Measurements from ENCODE around the gene MTFR1L.

Gene MTFR1L

DNA sequence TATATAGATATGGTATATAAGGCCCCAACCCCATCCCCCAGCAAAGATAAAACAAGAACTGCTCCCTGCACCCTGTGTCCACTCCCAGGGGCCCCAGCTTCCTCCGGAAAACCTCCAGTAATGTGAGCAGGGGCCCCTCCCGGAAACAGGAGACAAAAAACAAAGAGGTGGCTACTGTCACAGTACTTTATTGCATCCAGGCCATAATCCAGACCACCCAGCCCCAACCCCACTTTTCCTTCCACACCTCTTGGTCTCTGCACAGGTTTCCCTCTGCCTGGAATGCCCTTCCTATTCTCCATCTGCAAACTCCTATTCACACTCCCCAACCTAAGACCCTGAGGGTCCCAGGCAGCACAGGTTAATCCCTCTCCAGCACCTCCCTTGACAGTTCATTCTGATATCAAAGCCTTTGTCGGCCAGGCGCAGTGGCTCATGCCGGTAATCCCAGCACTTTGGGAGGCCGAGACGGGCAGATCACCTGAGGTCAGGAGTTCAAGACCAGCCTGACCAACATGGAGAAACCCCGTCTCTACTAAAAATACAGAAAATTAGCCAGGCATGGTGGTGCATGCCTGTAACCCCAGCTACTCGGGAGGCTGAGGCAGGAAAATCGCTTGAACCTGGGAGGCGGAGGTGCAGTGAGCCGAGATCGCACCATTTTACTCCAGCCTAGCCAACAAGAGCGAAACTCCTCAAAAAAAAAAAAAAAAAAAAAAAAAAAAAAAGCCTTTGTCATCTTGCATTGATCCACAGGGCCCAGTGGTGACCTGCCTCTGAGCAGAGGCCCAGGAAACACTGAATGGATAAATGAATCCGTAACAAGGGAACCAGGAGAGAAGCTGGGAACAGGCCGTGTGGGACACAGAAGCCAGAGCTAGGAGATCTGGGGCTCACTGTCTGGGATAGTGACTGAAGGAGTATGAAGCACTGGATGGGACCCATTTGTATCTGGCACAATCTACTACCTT is 41.8 kb downstream of the MTFR1L start:
- no peak for DNase-seq (ENCODE audit: low read depth in 2 of 2)

DNA sequence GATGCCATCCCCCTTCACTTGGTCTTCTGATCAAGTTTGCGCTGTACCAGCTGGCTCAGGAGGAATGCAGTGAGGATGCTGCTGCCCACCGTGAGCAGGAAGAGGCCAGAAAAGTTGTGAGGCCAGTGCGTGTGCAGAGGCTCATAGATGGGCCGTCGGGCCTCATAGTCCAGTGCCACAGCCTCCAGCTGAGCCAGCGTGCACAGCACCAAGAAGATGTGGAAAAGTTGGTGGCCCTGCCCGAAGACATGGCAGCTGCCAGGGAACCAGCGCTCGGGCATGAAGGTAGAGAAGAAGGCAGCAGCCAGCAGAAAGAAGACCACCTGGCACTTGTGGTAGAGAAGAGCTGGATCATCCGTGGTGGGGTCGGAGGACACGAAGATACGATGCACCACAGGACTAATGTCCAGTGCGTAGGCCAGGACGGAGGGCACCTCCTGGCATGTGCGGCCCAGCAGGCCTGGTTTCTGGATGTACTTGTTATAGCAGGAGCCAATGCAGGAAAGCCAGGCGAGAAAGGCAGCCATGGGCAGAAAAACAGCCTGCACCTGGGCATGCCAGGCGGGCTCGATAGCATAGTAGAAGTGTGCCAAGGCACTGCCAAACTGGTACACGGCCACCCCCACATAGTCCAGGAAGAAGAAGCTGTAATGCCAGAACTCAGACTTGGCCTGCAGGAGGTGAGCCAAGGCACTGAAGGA is 43.2 kb downstream of the MTFR1L start:
- DNase-seq (ENCODE audit: low read depth in 2 of 2), result no peak

DNA sequence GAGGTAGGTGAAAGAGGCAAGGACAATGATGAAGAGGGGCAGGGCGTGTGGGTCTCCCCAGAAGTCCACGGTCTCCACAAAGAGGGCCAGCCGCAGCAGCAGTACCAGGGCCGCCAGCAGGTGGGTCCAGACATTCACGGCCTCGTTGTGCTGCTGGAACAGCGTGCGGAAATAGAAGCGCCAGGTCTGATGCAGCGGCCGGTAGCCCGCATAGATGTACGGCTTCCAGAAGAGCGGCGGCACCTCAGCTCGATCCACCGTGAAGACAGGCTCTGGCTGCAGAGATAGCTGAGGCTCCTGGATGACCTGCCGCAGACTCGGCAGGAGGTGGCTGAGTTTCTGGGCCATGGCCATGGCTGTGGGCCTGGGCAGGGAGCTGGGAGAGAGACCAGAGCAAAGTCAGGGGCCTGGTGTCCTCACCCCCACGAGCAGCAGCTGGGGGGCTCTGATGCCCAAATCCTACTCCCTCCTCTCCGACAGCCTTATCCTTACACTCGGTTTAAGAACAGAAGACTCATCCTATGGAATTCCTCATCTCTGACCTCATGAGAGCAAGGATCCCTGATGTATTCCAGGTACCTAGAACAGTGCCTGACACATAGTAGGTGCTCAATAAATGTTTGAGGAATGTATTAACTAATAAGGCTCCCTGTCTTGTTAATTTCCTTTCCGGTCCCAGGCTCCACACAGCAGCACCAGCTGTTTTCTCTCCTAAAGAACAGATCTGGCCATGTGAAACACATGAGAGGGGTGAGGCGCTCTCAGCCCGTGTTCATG is 43.9 kb downstream of the MTFR1L start:
- DNase-seq (ENCODE audit: low read depth in 2 of 2), result no peak

DNA sequence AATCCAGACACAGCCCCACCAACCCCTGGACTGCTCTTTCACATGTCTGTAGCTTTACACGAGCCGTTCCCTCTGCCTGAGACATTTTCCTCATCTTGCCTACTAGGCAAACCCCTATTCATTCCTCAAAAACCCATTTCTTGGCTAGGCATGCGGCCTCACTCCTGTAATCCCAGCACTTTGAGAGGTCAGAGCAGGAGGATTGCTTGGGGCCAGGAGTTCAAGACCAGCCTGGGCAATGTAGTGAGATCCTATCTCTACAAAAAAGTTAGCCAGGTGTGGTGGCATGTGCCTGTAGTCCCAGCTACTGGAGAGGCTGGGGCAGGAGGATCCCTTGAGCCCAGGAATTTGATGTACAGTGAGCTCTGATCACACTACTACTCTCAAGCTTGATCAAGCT is 44.7 kb downstream of the MTFR1L start:
- DNase-seq (ENCODE audit: low read depth in 2 of 2), result no peak

DNA sequence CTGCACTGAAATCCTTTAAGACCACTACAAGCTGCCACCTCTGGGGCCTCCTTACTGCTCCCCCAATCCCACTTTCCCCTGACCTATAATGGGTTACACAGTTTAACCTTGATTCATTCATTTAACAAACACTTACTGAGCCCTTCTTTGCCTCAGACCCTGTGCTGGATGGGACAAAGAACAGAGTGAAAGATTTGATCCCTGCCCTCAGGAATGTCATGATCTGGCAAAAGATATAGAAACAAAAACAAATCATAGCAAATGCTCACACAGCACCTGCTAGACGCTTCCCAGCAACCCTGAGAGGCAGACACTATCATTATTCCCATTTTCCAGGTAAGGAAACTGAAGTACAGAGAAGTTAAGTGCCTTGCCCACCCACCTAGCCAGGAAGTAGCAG is 46.5 kb downstream of the MTFR1L start:
- no peak for DNase-seq (ENCODE audit: low read depth in 2 of 2)

DNA sequence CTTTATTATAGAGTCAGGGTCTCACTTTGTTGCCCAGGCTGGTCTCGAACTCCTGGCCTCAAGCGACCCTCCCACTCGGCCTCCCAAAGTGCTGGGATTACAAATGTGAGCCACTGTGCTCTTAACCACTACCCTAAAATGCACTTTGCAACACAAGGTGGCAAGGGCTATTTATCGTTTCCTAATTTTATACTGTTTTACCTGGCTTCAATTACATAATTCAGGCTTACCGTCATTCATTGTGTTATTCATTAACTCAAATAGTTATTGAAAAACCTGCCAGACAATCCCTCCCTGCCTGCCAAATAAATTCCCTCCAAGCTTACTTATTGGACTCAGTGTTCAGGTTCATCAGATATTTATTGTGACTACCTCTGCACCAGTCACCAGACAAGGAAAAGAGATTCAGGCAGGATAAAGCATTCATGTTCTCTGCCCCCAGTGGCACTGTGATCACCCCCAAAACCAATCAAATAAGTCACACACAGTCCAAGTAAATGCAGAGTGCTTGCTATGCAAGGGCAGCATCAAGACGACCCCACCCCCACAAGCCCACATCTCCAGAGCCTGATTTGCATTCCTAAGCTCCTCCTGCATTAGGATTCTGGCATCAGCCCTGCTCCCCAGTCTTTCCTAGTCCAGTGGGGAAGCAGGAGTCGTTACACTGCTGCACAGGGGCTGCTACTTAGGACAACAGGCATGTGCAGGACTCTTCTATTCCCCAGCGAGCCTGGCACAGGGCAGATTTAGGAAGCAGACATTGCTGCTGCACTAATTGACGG is 47.6 kb downstream of the MTFR1L start:
- no peak for DNase-seq (ENCODE audit: low read depth in 2 of 2)

DNA sequence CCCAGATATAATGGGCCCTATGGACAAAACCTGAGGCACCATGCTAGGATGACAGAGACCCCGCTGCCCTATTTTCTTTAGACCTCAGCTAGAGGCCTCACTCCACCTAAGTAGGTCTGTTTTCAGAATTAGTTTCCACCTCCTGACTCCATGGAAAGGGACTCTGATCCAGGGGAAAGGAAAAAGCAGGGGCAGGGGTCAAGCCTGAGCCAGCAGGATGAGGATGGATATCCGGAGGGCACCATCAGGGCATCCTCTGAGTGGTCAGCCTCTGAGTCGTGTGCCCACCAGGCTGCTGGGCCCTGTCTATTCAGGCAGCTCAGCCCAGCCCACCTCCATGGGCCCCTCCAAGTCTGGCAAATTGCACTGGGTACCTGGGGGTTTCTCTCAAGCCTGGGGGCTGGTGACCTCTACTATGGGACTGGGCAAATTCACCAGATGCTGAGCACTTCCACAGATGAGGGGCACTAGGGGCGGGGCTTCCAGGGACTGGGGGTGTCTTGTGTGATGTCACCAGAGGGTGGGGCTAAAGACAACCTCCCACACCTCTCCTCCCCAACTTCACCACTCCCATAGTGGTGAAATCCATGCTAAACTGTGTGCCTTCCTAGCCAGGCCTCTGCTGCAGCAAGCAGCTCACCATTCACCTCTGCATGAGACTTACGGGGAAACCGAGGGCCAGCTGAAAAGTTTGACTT is 50.3 kb downstream of the MTFR1L start:
- no peak for DNase-seq (ENCODE audit: low read depth in 2 of 2)

DNA sequence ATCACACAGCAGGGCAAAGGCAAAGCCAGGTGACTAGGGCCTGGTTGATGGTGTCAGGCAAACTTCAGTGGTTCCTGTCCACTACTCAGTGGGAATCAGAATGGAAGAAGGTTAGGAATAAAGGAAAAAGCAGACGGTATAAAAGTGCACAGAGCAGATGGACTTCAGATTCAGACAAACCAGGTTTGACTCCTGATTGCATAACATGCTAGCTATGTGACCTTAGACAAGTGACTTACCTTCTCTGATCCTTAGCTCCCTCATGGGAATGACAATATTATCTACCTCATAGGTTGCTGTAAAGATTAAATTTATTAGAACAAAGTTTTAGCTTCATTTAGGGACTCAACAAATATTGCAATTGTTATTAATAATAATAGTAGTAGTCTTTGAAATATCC is 50.9 kb downstream of the MTFR1L start:
- DNase-seq (ENCODE audit: low read depth in 2 of 2), result no peak

DNA sequence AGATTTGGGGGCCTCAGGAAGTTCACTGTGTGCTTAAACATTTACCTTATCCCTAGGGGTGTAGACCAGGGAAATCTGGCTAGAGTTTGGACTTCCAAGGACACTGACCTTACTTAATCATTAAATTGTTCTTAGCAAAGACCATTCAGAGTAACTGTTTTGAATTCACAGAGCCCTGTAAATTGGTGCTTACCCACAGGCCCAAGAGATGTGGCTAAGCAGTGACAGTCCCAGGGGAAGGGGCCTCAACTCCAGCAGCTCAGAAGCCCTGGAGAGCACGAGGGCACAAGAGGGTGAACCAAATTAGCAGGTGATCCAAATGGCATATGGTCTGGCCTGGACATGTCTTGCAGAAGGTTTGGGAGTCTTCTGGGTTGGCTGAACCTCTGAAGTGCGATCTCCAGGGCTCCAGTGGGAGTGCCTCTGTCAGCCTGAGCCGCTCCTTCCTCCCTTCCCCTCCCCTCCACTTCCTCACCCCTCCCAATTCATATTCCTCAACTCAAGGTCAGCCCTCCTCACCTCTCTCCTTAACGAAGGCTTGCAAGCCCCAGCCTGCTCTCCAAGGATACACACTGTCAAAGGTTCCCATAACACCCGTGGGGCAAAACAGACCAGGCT is 51.4 kb downstream of the MTFR1L start:
- DNase-seq (ENCODE audit: low read depth in 2 of 2), result no peak

DNA sequence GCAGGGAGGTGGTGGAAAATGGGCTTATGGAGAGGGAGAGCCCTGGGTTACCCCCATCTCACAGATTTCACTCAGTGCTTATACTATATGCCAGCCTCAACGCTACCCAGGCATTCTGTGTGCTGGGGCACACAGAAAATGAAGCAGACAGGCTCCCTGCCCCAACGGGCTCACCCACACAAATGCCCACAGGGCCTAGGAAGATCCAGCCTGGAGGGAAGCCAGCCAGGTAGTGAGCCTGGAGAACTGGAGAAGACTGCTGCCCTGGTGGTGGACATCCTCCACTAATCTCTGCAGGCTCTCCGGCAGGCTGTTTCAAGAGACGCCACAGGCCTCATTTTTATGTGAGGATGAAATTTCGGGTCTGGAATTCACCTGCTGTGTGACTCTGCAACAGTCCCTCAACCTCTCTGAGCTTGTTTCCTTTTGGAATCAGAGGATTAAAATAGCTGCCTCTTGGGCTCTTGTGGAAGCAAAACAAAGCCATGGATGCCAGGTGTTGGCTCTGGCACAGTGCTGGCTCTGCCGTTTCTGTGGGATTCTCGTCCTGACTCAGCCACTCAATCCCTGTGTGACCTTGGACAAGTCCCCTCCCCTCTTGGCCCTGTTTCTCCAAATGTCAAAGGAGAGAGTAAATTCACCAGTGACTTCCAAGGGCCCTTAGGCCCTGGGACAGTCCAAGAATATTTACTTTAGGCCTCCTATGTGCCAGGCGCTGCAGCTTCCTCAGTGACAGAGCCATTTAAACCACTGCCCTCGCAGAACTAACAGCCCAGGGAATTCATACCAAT is 52.1 kb downstream of the MTFR1L start:
- DNase-seq (ENCODE audit: low read depth in 2 of 2), result no peak

DNA sequence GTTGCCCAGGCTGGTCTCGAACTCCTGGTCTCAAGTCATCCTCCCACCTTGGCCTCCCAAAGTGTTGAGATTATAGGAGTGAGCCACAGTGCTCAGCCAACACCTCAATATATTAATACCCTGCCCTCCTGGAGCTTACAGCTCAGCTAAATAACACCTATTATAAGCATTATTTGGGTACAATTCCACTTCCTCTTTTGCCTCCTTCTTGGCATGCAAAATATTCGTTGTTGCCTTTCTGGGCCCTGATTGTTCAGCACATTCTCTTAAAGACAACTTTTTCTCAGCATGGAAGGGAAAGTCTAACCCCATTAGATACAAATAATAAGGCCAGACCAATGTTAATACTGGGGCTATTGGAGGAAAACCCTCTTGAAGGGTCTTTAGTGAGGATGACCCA is 53.0 kb downstream of the MTFR1L start:
- DNase-seq (ENCODE audit: low read depth in 2 of 2), result no peak

DNA sequence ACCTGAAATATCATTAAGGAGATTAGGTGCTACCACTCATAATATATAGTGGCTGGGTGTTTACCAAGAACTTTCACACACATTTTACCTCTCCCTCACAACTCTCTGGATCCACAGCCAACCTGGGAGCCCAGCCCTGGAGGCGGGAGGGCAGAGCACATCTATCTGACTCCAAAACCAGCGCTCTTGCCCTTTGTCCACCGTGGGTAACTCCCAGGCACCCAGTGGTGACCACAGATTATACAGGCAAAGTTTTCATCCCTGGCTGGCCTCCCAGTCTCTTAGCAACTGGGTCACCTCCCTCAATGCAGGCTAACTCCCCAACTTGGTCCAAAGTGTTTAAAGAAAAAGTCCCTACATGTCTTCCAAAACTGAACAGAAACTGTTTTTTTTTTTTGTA is 53.4 kb downstream of the MTFR1L start:
- DNase-seq (ENCODE audit: low read depth in 2 of 2), result no peak

DNA sequence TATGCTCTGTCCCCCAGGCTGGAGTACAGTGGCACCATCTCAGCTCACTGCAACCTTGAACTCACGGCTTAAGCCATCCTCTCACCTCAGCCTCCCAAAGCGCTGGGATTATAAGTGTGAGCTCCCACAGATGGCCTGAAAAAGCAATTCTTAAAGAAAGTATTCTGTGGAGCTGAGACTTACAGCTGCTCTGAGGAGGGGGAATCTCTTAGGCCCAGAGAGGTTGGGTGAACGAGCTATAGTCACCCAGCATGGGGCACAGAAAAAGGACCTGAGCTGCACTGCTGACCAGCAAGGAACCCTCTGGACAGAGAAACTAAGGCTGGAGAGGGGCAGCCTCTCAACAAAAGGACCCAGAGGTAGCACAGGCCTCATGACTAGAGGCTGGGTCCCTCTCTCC is 54.5 kb downstream of the MTFR1L start:
- DNase-seq (ENCODE audit: low read depth in 2 of 2), result no peak

DNA sequence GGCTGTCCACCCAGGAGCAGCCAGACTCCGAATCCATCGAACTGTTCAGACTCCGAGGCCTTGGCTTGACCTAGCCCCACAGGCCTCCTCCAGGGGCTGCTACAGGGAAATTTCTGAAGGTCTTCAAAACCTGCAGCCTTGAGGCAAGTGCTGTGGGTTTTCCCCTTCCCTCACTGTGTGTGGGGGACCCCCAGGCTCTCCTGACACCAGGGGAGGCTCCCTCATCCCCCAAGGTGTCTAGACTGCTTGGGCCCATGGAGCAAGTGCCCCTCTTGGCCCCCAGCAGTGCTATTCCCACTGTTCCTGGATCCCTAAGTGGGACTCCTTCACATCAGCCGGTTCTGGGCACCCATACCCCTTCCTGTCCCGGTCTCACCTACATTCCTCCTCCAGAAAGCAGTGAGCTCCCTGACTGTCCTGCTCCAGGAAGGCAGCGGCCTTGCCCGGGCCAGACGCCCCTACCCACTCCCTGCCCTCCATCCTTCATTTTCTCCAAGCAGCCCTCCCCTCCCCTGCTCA is 54.9 kb downstream of the MTFR1L start:
- no peak for DNase-seq (ENCODE audit: low read depth in 2 of 2)

DNA sequence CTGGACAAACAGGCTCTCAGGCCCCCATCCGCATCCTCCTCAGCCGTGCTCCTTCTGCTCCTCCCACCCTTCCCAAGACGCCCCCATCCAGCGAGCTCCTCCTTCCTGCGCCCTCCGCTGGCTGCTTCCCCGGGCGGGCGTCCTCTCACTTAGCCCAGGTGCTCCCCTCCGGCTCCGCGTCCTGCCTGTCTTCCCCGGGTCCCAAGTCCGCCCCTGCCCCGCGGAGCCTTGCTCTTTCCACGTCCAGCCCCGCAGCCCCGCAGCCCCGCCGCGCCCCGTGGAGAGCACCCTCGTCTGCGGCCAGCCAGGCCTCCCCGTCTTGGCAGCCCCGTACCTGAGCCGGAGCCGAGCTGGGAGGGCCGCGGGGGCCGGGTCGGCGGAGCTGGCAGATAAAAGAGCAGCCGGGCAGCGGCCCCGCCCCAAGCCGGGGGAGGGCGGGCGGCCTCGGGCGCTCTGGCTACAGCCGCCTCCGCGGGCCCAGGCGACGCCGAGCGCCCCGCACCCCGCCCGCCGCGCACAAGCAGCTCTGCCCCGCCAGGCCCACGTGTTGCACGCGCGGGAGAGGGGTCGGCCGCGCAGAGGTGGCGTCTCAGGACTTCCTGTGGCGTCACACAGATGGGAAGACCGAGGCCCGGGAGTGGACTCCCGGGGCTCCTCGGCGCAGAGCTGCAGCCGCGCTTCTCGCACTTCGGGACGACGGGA is 55.6 kb downstream of the MTFR1L start, which contains the start of gene PAQR7:
Gene PAQR7 (minus strand): TSS at position 555 of the 702 bp plus-strand sequence. CDS start 11,869 bp downstream, outside the sequence.
- peak; percentile 20 to 31 for DNase-seq (ENCODE audit: low read depth in 2 of 2)

DNA sequence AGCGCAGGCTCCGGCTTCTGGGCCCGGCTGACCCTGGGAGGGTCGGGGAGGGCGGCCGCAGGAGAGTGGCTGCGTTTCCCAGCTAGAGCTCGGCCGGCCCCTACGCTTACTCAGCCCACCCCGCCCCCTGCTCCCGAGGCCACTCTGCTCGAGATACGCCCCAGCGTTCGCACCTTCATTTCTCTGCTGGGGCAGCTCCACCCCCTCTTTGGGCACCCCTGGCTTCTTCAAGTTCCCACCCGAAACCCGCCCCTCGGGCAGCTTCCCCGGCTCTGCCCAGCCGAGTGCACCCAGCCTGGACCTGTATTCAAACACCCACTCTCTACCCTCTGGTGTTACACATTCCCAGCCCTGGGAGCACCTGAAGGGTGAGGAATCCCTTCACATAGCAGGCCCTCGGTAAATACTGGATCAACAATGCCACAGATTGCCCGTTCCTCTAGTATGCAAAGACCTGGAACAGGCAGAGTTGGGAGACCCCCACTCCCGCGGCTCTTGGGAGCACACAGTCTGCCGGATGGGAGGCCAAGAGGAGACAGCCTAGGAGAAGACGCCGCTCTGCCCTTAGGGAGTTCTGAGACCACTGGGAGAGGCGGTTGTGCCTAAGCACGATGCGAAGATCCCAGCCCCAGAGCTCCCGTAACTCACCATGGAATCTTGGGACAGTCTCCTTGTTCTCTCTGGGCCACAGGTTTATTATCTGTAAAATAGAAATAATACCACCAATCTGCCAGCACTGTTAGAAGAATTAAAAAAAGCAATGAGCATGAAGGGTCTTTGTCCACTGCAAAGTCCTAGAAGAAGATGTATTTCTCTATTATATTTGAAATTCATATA is 56.3 kb downstream of the MTFR1L start:
- DNase-seq (ENCODE audit: low read depth in 2 of 2), result no peak

DNA sequence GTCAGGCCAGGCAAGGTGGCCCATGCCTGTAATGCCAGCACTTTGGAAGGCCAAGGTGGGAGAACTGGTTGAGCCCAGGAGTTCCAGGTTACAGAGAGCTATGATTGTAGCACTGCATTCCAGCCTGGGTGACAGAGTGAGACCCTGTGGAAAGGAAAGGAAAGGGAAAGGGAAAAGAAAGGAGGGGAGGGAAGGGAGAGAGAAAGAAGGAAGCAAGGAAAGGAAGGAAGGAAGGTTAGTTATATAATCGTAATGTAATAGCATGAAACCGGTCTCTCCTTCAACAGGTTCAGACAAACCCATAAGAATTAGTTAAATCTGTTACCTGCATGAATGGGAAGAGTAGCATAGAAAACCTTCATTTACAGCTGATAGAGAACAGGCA is 56.9 kb downstream of the MTFR1L start:
- no peak for DNase-seq (ENCODE audit: low read depth in 2 of 2)

DNA sequence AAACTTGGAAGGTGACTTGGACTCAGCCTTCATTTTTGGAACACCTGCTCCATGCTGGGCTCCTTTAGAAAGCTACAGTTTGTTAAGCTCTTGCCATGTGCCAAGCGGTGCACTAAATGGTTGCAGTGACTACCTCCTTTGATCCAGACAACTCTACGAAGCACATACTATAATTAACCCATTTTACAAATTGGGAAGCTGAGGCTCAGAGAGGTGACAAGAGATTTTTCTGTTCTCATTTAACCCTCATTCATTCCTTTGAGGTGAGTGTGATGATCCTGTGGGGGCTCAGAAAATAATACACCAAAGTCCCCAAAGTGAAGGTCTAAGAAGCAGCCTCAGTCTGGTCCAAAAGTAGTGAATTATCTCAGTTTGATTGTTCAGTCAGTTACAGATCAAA is 57.4 kb downstream of the MTFR1L start:
- no peak for DNase-seq (ENCODE audit: low read depth in 2 of 2)

All from stimulated activated CD8-positive, alpha-beta memory T cell treated with anti-CD3 and anti-CD28 coated beads, Interleukin-2, amount 100 ng/mL, for 1 hour (primary cell).